H9 (cell line): Measurements from ENCODE around the gene LAGE3. TPM values are rescaled to one million over a fixed set of nuclear protein-coding genes. Genes with fewer than 3 reads are reported as not detected.

Source experiments
- DNase-seq: peaks from one replicate; pipeline ENCODE4 v3.0.0-alpha.2; 2017
- H2AFZ ChIP-seq: one replicate; pipeline ENCODE4 v1.6.1; 2013; ENCODE audit warnings: mild to moderate bottlenecking, low read length, control low read depth, moderate library complexity
- H2AK5ac ChIP-seq: 2 replicates; pipeline ENCODE4 v1.6.1; 2013; ENCODE audit warnings: low read length, control low read depth, mixed read lengths; ENCODE audit not compliant: insufficient read length
- H2BK120ac ChIP-seq: one replicate; pipeline ENCODE4 v1.6.1; 2013; ENCODE audit warnings: low read depth, mild to moderate bottlenecking, low read length, control low read depth, inconsistent platforms; ENCODE audit not compliant: poor library complexity, severe bottlenecking
- H2BK12ac ChIP-seq: 2 replicates; pipeline ENCODE4 v1.6.1; 2013; ENCODE audit warnings: low read length, control low read depth, mixed read lengths, low read depth; ENCODE audit not compliant: insufficient read length
- H2BK15ac ChIP-seq: 2 replicates; pipeline ENCODE4 v1.6.1; 2013; ENCODE audit warnings: low read depth, low read length, control low read depth
- H2BK20ac ChIP-seq: one replicate; pipeline ENCODE4 v1.6.1; 2013; ENCODE audit warnings: low read depth, mild to moderate bottlenecking, low read length, control low read depth, inconsistent platforms; ENCODE audit not compliant: poor library complexity, severe bottlenecking
- H2BK5ac ChIP-seq: 2 replicates; pipeline ENCODE4 v1.6.1; 2013; ENCODE audit warnings: low read length, control low read depth, mixed read lengths; ENCODE audit not compliant: insufficient read length
- H3K14ac ChIP-seq: 2 replicates; pipeline ENCODE4 v1.6.1; 2013; ENCODE audit warnings: low read length, control low read depth; ENCODE audit not compliant: insufficient read depth
- H3K18ac ChIP-seq: 2 replicates; pipeline ENCODE4 v1.6.1; 2013; ENCODE audit warnings: low read depth, mild to moderate bottlenecking, mixed read lengths, low read length, control low read depth; ENCODE audit not compliant: insufficient read length
- H3K23ac ChIP-seq: 2 replicates; pipeline ENCODE4 v1.6.1; 2013; ENCODE audit warnings: low read length, control low read depth, mixed read lengths, low read depth; ENCODE audit not compliant: insufficient read length
- H3K23me2 ChIP-seq: 2 replicates; pipeline ENCODE4 v1.6.1; 2013; ENCODE audit warnings: low read depth, mild to moderate bottlenecking, mixed read lengths, low read length, control low read depth; ENCODE audit not compliant: insufficient read length, poor library complexity, severe bottlenecking
- H3K27ac ChIP-seq: 2 replicates; pipeline ENCODE4 v1.5.1; 2013; ENCODE audit warnings: low read length, control low read depth, mixed read lengths, low read depth; ENCODE audit not compliant: insufficient read length
- H3K27me3 ChIP-seq: 2 replicates; pipeline ENCODE4 v1.6.1; 2013; ENCODE audit warnings: low read length, control low read depth, inconsistent platforms; ENCODE audit not compliant: insufficient read depth
- H3K4ac ChIP-seq: 2 replicates; pipeline ENCODE4 v1.6.1; 2013; ENCODE audit warnings: low read depth, mild to moderate bottlenecking, control low read depth, inconsistent platforms, low read length, moderate library complexity
- H3K4me1 ChIP-seq: 2 replicates; pipeline ENCODE4 v1.6.1; 2013; ENCODE audit warnings: low read length, control low read depth, inconsistent platforms; ENCODE audit not compliant: insufficient read depth
- H3K4me2 ChIP-seq: 2 replicates; pipeline ENCODE4 v1.6.1; 2013; ENCODE audit warnings: low read length, control low read depth, mixed read lengths; ENCODE audit not compliant: insufficient read length, insufficient read depth
- H3K56ac ChIP-seq: 2 replicates; pipeline ENCODE4 v1.6.1; 2013; ENCODE audit warnings: low read depth, mild to moderate bottlenecking, mixed read lengths, low read length, control low read depth; ENCODE audit not compliant: insufficient read length
- H3K79me1 ChIP-seq: 2 replicates; pipeline ENCODE4 v1.6.1; 2013; ENCODE audit warnings: low read depth, mild to moderate bottlenecking, moderate library complexity, low read length, control low read depth, inconsistent platforms; ENCODE audit not compliant: insufficient read depth, poor library complexity, severe bottlenecking
- H3K79me2 ChIP-seq: 2 replicates; pipeline ENCODE4 v1.6.1; 2013; ENCODE audit warnings: low read length, control low read depth, inconsistent platforms; ENCODE audit not compliant: insufficient read depth
- H3K9ac ChIP-seq: 2 replicates; pipeline ENCODE4 v1.6.1; 2013; ENCODE audit warnings: low read length, control low read depth, mixed read lengths; ENCODE audit not compliant: insufficient read length; ENCODE audit errors: extremely low read depth
- H3K9me3 ChIP-seq: one replicate; pipeline ENCODE4 v1.6.1; 2013; ENCODE audit warnings: low read depth, low read length, inconsistent platforms; ENCODE audit not compliant: control insufficient read depth
- H3T11ph ChIP-seq: one replicate; pipeline ENCODE4 v1.6.1; 2013; ENCODE audit warnings: mild to moderate bottlenecking, low read length, control low read depth, inconsistent platforms
- H4K20me1 ChIP-seq: one replicate; pipeline ENCODE4 v1.6.1; 2013; ENCODE audit not compliant: control insufficient read depth, insufficient read length, insufficient read depth
- H4K5ac ChIP-seq: 2 replicates; pipeline ENCODE4 v1.6.1; 2013; ENCODE audit warnings: low read depth, mild to moderate bottlenecking, mixed read lengths, low read length, control low read depth; ENCODE audit not compliant: insufficient read length
- H4K8ac ChIP-seq: replicated peaks from 2 replicates; pipeline ENCODE4 v1.6.1; 2013; ENCODE audit warnings: low read length, control low read depth, mixed read lengths, low read depth; ENCODE audit not compliant: insufficient read length
- H4K91ac ChIP-seq: 2 replicates; pipeline ENCODE4 v1.6.1; 2013; ENCODE audit warnings: low read depth, mild to moderate bottlenecking, moderate library complexity, mixed read lengths, low read length, control low read depth; ENCODE audit not compliant: insufficient read length
- H3K27ac Mint-ChIP-seq, 3 experiments: 2 replicates in 2 of 3; 3 replicates in 1 of 3; pipeline ENCODE4 v1.8.0; 2020 to 2021; ENCODE audit warnings: mixed read lengths in 3 of 3, mild to moderate bottlenecking in 1 of 3, moderate library complexity in 1 of 3
- H3K27me3 Mint-ChIP-seq: 2 replicates; pipeline ENCODE4 v1.8.0; 2021; ENCODE audit warnings: low read depth, mild to moderate bottlenecking, moderate library complexity, mixed read lengths
- H3K36me3 Mint-ChIP-seq, 3 experiments: 2 replicates in 2 of 3; 3 replicates in 1 of 3; pipeline ENCODE4 v1.8.0; 2020 to 2021; ENCODE audit warnings: low read depth in 3 of 3, mixed read lengths in 3 of 3; ENCODE audit not compliant: insufficient read depth in 1 of 3
- H3K4me1 Mint-ChIP-seq, 2 experiments: 2 replicates each; pipeline ENCODE4 v1.8.0; 2020; ENCODE audit warnings: mixed read lengths in 2 of 2
- H3K4me3 Mint-ChIP-seq, 2 experiments: 2 replicates in 1 of 2; 3 replicates in 1 of 2; pipeline ENCODE4 v1.8.0; 2020 to 2021; ENCODE audit warnings: mild to moderate bottlenecking in 2 of 2, mixed read lengths in 2 of 2, moderate library complexity in 1 of 2
- H3K9me3 Mint-ChIP-seq, 2 experiments: 2 replicates in 1 of 2; 3 replicates in 1 of 2; pipeline ENCODE4 v1.8.0; 2020; ENCODE audit warnings: mild to moderate bottlenecking in 2 of 2, mixed read lengths in 2 of 2, moderate library complexity in 1 of 2
- CTCF ChIP-seq: fragments of 200-600 bp; sonication (generic); conservative IDR thresholded peaks from 3 replicates; pipeline ENCODE4 v1.8.0; 2021; ENCODE audit warnings: antibody characterized with exemption, mild to moderate bottlenecking
- WGBS: extraction: QIAGEN DNeasy Blood & Tissue Kit; methylation state at CpG from one replicate; pipeline ENCODE4 v1.1.7; 2013; ENCODE audit warnings: missing lambda C conversion rate, low lambda C conversion rate, mixed read lengths; ENCODE audit not compliant: insufficient read length; ENCODE audit errors: extremely low coverage; 5-methylcytosine and 5-hydroxymethylcytosine counted together
- total RNA-seq: library from RNA; stranded (reverse); gene quantifications from 2 replicates; pipeline ENCODE4 v1.2.1, GENCODE V29; 2021

The LAGE3 gene
- total RNA-seq, 1 experiment from 2014 or later, result 32.5 TPM

- H3K27ac Mint-ChIP-seq, result no peak overlapping the region
- H2BK15ac ChIP-seq, result no peak overlapping the region
- no peak overlapping the region for H2BK12ac ChIP-seq
- no peak overlapping the region for H3K9ac ChIP-seq
- peaks cover 3 to 12% of the 10 kb centered on the region in 2 experiments; a peak in 3 of 4 replicates for H3K4me1 Mint-ChIP-seq
- TF ChIP-seq CTCF, result no peak
- no CpG with 5 or more reads among the region's 4 CpGs for WGBS
- no peak overlapping the region for H2BK120ac ChIP-seq
- H3K4me3 Mint-ChIP-seq, result peak overlapping the region in 1 of 2 experiments; percentile 80; a peak in 1 of 5 replicates
- peaks cover 5% of the 10 kb centered on the region; the same call in 1 of the 2 replicates for H3K27me3 Mint-ChIP-seq
- no peaks in the 10 kb centered on the region for H3K23me2 ChIP-seq
- H4K8ac ChIP-seq, result no peak overlapping the region
- no peak overlapping the region for H2AFZ ChIP-seq
- H3K27ac ChIP-seq, result no peak overlapping the region
- peaks cover 40% of the 10 kb centered on the region for H3K9me3 ChIP-seq
- no peak for DNase-seq
- no peak overlapping the region for H3T11ph ChIP-seq
- H3K79me1 ChIP-seq, result no peaks in the 10 kb centered on the region
- peaks cover 60 to 68% of the 10 kb centered on the region in 2 experiments for H3K9me3 Mint-ChIP-seq
- no peak overlapping the region for H3K4ac ChIP-seq
- H2AK5ac ChIP-seq, result no peak overlapping the region
- no peaks in the 10 kb centered on the region for H3K27me3 ChIP-seq
- no peaks in the 10 kb centered on the region; the same call in 1 of the 2 replicates for H3K4me1 ChIP-seq
- H2BK5ac ChIP-seq, result no peak overlapping the region
- H3K79me2 ChIP-seq, result no peaks in the 10 kb centered on the region
- no peak overlapping the region for H3K4me2 ChIP-seq
- H4K5ac ChIP-seq, result no peak overlapping the region
- peaks cover 3 to 16% (median 14%) of the 10 kb centered on the region in 3 experiments; a peak in 6 of 7 replicates for H3K36me3 Mint-ChIP-seq
- H2BK20ac ChIP-seq, result no peak overlapping the region
- H4K91ac ChIP-seq, result no peak overlapping the region
- no peak overlapping the region for H3K18ac ChIP-seq
- no peak overlapping the region for H3K23ac ChIP-seq
- no peak overlapping the region for H3K14ac ChIP-seq
- H3K56ac ChIP-seq, result no peak overlapping the region
- H4K20me1 ChIP-seq, result no peaks in the 10 kb centered on the region
Measured at GRCh38 chrX:154489182-154489581, 10.1 kb upstream of the LAGE3 start.
